Stimulated activated CD8-positive, alpha-beta memory T cell treated with anti-CD3 and anti-CD28 coated beads, Interleukin-4, amount 100 ng/mL, for 4 hours (primary cell): ENCODE results near the gene PNMA6A.
"Not testable (repeated sequence)": the region's sequence is repeated elsewhere in the genome, so short reads cannot be mapped to it uniquely, and the experiment has no call there.

Experiments used
- DNase-seq, 2 donors: peaks; one replicate each; pipeline ENCODE4 v3.0.0-alpha.2; 2020; ENCODE audit warnings: low read depth in 2 of 2, low spot score in 1 of 2

PNMA6A gene

DNA sequence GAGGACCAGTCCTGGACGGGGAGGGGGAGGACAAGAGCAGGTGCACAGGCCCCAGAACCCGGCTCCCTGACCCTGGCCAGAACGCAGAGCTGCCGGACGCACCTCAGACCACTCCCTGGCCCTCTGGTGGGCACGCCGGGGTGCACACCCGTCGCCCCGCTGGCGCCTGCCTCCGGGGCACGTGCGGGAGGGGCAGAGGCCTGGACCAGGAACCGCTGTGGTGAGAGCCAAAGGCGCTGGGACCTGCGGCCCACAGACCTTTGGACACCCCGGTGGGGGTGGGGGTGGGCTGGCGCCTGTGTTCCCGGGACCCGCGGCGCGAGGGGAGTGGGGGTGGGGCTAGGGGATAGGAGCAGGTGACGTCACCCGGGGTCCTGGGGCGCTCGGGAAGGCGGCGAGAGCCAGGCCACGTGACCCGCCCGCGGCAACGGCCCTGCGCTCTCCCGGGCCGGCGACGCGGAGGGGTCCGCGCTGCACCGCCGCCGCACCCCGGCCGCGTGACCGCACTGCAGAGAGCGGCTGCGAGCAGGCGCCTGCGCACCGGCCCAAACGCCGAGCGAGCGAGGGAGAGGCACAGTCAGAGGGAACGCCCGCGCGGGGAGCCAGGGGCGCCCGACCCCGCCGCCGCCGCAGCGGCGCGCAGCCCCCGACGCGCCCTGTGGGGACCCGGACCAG is at the start of gene PNMA6A:
Gene PNMA6A (plus strand): TSS at position 546 of the 675 bp plus-strand sequence. CDS start 609 bp downstream, outside the sequence.
- not testable (repeated sequence) for DNase-seq

DNA sequence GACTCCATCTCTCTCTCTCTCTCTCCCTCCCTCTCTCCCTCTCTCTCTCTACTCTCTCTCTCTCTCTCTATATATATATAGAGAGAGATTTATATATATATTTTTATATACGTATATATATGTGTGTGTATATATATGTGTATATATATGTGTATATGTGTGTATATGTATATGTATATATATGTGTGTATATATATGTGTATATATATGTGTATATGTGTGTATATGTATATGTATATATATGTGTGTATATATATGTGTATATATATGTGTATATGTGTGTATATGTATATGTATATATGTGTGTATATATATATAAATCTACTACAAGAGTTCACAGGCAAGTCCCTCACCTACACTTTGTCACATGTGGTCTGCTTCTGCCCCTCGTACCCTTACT is 45.8 kb upstream of the PNMA6A start:
- DNase-seq = not testable (repeated sequence)

DNA sequence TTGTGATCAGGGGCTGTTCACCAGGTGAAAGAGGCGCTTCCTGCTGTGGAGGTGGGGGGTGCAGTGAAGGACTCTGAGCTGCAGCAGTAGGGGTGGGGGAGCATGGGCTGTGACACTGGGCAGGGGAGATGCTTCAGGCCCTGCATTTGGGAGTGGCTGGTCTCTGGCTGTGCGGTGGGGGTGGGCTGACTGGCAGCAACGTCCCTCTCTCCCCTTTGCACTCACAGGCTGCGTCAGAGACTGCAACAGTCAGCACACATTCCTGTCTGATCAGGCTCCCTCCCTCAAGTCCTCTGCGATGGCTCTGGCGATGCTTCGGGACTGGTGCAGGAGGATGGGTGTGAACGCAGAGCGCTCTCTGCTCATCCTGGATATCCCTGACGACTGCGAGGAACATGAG is 43.8 kb upstream of the PNMA6A start:
- DNase-seq = not testable (repeated sequence)

- no peak for DNase-seq
Measured at GRCh38 chrX:153029162-153029561, 43.1 kb upstream of the PNMA6A start.

DNA sequence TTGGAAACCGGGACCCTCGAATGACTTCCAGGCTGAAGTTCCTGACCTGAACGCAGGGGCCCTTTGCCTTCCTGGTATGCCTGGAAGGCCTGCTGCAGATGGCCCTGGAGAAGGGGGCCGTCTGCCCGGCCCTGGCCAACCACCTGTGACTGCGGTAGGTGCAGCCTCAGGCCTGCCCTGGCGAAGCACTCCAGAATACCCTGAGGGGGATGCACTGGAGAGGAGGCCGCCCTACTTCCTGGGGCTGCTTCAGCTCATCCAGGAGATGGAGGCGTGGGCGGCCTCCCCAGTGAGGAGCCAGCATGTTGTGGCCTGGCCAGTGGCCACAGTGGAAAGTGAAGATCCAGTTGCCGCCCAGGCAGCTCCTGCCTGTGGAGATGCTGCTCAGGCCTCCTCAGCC is 42.4 kb upstream of the PNMA6A start:
- no peak for DNase-seq

GRCh38 chrX:153030801-153031200 is 41.5 kb upstream of the PNMA6A start:
- no peak for DNase-seq

DNA sequence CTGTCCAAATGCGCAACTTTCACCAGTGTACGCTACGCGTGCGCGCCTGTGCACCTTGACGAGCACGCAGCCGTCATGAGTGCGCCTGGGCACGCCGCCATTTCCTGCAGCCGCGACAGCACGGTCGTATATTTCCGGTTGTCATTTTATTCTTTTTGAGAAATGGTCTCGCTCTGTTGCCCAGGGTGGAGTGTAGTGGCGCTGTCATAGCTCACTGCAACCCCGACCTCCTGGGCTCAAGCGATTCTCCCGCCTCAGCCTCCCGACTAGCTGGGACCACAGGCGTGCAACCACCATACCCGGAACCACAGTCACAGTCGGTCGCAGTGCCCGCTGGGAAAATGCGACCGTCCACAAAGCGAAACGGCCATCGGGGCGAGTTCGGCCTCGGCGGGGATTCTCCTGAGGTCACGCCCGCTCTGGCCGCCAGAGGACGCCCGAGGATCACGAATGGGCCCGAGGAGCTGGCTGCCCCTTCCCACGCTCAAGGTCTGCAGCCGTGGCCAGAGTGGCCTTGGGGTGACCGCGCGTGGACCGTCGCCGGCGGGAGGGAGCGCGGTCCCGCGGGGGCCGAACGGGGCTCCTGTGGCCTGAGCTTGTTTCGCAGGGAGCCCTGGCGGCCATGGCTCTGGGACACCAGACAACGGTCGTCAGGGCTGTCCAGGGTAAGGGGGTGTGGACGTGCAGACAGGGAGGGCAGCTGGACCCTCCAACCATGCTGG is 39.7 kb upstream of the PNMA6A start:
- DNase-seq = peak; percentile 12 to 26

DNA sequence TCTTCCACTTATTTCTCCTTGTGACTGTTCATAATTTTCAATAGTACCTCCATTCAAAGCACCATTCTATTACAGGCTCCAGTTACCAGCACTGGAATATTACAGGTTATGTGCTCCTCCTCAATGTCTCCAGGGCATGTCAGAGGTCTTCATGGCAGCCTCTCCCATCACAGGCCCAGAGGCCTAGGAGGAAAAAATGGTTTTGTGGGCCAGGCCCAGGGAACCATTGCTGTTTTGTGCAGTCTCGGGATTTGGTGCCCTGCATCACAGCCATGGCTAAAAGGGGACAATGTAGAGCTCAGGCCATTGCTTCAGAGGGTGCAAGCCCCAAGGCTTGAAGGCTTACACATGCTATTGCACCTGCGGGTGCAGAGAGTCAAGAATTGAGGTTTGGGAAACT is 23.2 kb upstream of the PNMA6A start:
- no peak for DNase-seq

GRCh38 chrX:153052534-153052933 is 19.7 kb upstream of the PNMA6A start:
- DNase-seq = no peak

GRCh38 chrX:153055871-153056749 is 16.1 kb upstream of the PNMA6A start, which contains the start of gene PNMA3:
TSS of gene PNMA3 (plus strand) at chrX:153056470. CDS start at chrX:153057056, 586 bp downstream.
- DNase-seq = no peak

GRCh38 chrX:153057281-153057680 is 15.0 kb upstream of the PNMA6A start:
- DNase-seq = no peak

DNA sequence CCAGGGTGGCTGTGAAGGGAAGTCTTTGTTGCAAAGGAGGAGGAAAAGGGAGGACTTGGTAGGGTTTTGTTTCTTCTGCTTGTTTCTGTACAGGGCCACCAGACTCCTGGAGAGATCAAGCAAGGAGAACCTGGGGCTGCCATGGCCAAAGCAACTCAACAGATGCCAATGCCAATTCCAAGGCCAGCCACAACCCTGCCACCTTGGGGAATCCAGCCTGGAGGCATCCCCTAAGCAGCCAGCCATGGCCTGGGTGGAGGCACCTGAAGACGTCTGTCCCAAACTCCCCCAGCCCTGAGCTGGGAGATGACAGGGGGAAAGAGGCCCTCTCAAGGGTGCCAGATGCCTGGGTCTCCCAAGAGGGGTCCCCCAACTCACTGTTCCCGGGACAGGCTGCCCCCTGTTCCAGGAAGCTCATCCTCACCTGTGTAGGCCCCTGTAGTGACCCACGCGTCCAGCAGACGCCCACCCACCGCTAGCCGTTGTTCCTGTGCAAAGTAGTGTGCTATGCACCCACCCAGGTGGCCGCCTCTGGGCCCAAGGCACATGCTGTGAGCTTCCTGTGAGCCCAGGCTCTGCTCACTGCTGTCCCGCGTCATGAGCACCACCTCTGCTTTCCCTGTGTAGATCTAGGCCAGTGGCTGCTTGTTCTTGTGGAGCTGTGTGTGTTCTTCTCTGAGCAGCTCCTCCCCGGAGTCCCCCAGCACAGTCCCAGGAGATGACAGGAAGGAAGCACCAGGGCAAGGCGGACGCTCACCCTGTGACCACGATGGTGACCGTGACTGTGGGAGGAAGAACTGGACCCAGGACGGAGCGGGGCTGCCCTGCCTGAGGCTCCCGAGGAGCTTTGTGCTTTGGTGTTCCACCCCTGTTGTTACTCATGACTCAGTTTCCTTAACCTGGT is 12.8 kb upstream of the PNMA6A start:
- no peak for DNase-seq

DNA sequence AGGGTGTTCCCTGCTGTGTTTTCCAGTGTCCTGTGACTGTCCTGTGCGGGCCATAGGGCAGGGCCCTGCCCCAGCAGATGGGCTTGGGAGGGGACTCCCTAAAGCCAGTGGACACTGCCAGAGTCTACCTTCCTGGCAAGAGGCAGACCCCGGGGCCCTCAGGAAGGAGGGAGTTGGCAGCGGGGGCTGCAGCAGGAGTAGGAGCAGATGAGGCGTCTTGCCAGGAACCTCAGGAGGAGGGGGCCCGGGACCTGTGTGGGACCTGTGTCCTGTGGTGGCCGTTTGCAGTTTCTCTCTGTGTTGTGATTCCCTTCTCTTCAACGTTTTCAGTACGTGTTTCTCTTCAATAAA is 12.2 kb upstream of the PNMA6A start:
- no peak for DNase-seq

- no peak for DNase-seq
Measured at GRCh38 chrX:153061732-153062131, 10.5 kb upstream of the PNMA6A start.

DNA sequence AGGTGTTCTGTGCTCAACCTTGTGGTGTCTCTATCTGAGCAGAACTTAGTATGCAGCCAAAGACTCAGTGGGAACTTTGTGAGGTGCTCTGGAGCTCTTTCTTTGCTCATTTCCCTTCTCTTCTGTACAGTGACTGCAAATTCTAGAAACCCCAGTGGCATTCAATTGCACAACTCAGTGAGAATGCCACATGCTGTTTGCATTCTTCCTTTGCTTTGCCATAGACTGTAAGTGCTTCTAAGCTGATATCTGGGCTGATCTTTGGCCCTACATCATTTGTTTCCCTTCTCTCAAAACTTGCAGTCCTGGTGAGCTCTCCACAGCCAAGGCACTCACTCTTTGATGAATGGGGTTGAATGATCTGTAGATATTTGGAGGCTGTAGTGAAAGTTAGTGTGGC is 8.9 kb upstream of the PNMA6A start:
- DNase-seq = no peak

- DNase-seq = no peak
Measured at GRCh38 chrX:153064061-153064460, 8.2 kb upstream of the PNMA6A start.

GRCh38 chrX:153065389-153065788 is 6.9 kb upstream of the PNMA6A start:
- DNase-seq = no peak

DNA sequence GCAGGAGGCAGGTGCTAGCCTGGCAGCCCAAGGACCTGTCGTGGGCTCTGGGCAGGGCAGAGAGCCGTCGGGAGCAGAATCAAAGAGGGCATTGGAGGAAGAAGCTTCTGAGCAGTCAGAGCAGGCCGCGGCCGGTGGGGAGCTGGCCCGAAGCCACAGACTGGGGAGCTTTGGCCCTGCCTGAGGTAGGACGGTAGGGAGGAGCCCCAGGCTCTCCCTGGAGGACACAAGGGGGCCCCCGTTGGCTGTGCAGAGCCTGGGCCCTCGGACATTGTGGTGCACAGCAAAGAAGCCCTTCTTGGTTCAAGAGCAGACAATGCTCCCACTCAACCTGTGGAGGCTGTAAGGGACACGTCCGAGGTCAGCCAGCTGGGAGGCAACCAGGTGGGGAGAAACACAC is 5.9 kb upstream of the PNMA6A start:
- DNase-seq = not testable (repeated sequence)

DNA sequence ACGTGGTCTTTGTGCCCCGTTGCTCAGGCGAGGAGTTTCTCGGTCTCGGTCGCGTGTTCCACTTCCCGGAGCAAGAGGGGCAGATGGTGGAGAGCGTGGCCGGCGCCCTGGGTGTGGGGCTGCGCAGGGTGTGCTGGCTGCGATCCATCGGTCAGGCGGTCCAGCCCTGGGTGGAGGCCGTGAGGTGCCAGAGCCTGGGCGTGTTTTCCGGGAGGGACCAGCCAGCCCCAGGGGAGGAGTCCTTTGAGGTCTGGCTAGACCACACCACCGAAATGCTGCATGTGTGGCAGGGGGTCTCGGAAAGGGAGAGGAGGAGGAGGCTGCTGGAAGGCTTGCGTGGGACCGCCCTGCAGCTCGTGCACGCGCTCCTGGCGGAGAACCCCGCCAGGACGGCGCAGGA is 1.1 kb downstream of the PNMA6A start:
- not testable (repeated sequence) for DNase-seq

GRCh38 chrX:153074262-153074899 is 2.1 kb downstream of the PNMA6A start:
- DNase-seq = no peak
